Keratinocyte (primary cell): ENCODE measurements around the gene GALNT7.

Source experiments
- EZH2 ChIP-seq: IDR thresholded peaks from one replicate; pipeline ENCODE4 v1.6.1; 2012; ENCODE audit warnings: inconsistent platforms, mild to moderate bottlenecking, low read length, moderate library complexity
- TF ChIP-seq, protein P1 (sequence below), 3 experiments: IDR thresholded peaks in 1 of 3; conservative IDR thresholded peaks in 1 of 3; optimal IDR thresholded peaks in 1 of 3; 2 replicates in 2 of 3; 3 replicates in 1 of 3; pipeline versions ENCODE3 to v1.5.1; 2011; ENCODE audit warnings: low read length in 3 of 3, mild to moderate bottlenecking in 3 of 3, moderate library complexity in 2 of 3, control low read depth in 1 of 3, inconsistent platforms in 1 of 3; ENCODE audit not compliant: insufficient read depth in 2 of 3; ENCODE audit errors: extremely low read depth in 1 of 3

DNA sequence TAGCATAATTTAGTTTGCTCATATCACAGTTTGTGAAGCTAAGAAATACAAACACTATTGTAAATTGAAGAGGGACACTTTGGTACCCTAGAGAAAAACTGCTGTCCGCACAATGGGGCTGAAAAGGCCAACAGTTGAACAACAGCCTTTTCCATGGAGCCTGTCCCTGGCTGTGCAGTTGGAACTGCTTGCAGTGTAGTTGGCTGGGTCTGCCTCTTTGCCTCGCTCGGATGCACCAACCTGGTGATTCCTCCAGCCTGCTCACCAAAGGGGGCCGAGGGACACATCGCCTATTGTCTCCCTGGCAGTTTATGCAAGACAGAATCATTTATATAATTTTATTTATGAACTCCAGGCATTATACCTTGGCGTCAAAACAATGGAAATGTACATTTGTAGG, 16.5 kb upstream of the GALNT7 start:
- TF ChIP-seq, protein P1, sequence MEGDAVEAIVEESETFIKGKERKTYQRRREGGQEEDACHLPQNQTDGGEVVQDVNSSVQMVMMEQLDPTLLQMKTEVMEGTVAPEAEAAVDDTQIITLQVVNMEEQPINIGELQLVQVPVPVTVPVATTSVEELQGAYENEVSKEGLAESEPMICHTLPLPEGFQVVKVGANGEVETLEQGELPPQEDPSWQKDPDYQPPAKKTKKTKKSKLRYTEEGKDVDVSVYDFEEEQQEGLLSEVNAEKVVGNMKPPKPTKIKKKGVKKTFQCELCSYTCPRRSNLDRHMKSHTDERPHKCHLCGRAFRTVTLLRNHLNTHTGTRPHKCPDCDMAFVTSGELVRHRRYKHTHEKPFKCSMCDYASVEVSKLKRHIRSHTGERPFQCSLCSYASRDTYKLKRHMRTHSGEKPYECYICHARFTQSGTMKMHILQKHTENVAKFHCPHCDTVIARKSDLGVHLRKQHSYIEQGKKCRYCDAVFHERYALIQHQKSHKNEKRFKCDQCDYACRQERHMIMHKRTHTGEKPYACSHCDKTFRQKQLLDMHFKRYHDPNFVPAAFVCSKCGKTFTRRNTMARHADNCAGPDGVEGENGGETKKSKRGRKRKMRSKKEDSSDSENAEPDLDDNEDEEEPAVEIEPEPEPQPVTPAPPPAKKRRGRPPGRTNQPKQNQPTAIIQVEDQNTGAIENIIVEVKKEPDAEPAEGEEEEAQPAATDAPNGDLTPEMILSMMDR (optimal IDR thresholded peaks at IDR 0.05 in 1 of 3, IDR thresholded peaks at IDR 0.05 in 1 of 3, conservative IDR thresholded peaks at IDR 0.05 in 1 of 3; ENCODE audit: extremely low read depth in 1 of 3, insufficient read depth in 2 of 3, low read length in 3 of 3): no peak
- no peak for TF ChIP-seq EZH2
